Activated CD4-positive, CD25-positive, alpha-beta regulatory T cell treated with anti-CD3 and anti-CD28 coated beads, Interleukin-2, amount 50 U/mL, for 16 hours (primary cell): ENCODE results near the gene DICER1.
"Not testable (repeated sequence)": the region's sequence is repeated elsewhere in the genome, so short reads cannot be mapped to it uniquely, and the experiment has no call there.

ENCODE experiments used
- DNase-seq: peaks from one replicate; pipeline ENCODE4 v3.0.0-alpha.2; 2020; ENCODE audit warnings: low read depth, low spot score

The DICER1 gene

GRCh38 chr14:95185767-95186392 is 28.6 kb upstream of the DICER1 start:
- DNase-seq, result no peak

GRCh38 chr14:95185033-95185766 is 27.9 kb upstream of the DICER1 start:
- DNase-seq, result no peak

DNA sequence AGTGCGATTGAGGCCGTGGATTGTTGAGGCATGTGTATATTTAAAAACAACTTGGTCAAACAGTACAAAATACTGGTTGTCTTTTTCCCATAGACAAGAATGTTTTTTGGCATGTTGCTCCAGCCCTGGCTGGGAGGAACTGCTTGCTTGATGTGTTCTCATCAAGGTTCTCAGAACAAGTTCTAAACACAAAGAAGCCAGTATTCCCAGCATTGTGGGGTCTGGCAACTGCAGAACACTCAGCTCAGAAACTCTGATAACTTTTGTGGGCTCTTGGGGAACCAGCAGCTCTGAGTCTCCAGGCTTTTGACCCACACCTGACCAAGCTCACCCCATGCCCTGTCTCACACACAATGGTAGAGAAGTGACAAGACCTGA is 27.1 kb upstream of the DICER1 start:
- no peak for DNase-seq

DNA sequence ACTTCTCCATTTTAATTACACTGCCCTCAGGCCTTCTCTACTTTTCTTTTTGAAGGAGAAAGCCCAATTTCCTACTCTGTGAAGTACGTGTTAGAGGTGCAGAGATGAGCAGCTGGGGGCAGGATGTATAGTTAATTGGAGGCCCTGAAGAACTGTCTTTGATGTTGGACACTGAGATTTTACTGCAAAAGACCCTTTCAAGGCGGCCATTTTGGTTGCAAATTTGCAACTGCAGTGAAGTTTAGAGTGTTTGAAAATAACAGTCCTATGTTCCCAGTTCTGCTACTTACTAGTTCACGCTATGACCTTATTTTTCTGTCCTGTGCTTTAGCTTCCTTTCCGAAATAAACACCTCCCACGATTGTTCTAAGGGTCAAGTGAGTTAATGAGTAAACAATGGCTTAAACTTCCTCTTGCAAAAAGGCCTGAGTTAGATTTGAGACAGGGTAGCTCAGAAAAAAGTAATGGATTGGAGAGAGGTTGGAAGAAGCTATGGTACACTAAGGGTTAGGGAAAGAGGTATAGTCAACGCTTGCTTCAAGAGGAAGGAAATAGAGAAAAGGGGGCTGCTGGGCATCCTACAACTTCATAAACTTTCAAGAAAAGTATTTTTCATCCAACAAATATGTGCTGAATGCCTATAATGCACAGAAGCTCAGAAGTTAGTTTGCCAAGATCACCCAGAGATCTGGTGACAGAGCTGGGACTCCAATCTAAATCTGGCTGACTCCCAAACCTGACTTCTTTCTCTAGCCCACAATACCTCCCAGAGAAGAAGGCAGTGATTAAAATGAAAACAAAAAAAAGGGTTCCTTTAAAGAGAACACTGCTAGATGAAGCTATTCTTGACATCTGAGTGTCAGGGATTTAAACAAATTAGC is 26.4 kb upstream of the DICER1 start:
- no peak for DNase-seq

DNA sequence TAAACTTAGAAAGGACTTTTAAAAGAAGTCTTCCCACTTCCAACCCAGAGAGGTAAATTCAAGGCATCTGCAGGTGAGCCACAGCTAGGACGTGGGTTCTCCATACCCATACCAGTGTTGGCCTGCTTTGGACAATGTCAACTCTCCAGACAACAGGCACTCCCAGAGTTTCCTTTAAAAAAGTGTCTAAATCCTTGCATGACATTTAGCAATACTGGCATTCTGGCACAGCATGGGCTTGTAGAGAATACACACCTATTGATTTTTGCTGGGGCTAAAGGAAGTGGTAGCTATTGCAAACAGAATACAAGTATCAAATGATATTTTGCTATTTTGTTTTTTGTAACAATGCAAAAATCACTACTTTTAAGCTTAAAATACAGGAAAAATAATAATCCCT is 25.8 kb upstream of the DICER1 start:
- no peak for DNase-seq

DNA sequence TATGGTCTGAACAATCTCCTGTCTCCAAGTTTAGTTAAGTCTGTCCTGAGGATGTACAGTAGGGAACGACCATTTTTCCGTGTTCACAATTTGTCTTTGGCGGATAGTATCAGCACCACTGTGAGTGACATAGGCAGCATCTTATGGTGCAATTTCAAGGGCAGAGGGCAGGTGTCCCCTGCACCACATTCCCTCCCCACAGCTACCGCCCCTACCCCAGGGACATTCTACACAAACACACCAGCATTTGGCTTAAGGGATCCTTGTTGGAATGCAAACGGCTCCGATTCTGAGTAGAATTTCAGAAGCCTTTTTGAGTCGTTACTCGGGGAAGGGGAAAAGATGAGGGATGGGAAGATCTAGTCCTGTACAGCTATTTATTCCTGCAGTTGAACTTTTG is 25.1 kb upstream of the DICER1 start:
- DNase-seq, result no peak

- no peak for DNase-seq
Observed at GRCh38 chr14:95180966-95181741, 23.8 kb upstream of the DICER1 start.

DNA sequence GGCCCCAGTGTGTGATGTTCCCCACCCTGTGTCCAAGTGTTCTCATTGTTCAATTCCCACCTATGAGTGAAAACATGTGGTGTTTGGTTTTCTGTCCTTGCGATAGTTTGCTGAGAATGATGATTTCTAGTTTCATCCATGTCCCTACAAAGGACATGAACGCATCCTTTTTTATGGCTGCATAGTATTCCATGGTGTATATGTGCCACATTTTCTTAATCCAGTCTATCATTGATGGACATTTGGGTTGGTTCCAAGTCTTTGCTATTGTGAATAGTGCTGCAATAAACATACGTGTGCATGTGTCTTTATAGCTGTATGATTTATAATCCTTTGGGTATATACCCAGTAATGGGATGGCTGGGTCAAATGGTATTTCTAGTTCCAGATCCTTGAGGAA is 18.3 kb upstream of the DICER1 start:
- DNase-seq, result not testable (repeated sequence)

DNA sequence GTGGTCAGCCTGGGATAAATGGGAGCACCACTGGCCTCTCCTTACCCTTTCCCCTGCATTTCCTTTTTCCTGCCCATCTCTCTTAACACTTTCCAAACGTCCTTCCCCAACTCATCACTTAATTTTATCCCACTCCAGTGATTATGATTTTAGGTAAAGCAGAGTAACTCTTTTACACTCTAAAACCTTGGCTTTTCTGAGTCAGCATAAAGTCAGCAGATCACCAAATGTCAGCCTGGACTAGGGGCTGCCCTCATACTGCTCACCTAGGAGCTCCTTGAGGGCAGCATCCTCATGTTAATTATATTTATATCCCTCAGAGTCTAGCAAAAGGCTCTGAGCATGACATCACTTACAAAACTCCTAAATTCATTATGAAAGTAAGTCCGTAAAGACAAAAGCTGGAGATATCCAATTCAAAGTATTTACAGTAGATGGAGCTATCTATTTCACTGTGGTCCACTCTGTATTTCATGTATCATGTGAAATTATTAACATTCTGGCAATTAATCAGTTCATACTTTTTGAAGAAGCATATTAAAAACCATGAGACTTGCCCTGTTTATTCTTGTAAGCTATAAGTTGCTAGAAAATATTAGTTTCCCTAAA is 17.0 kb upstream of the DICER1 start:
- no peak for DNase-seq

GRCh38 chr14:95173518-95173917 is 16.2 kb upstream of the DICER1 start:
- no peak for DNase-seq

GRCh38 chr14:95167177-95167576 is 9.8 kb upstream of the DICER1 start:
- DNase-seq, result no peak

DNA sequence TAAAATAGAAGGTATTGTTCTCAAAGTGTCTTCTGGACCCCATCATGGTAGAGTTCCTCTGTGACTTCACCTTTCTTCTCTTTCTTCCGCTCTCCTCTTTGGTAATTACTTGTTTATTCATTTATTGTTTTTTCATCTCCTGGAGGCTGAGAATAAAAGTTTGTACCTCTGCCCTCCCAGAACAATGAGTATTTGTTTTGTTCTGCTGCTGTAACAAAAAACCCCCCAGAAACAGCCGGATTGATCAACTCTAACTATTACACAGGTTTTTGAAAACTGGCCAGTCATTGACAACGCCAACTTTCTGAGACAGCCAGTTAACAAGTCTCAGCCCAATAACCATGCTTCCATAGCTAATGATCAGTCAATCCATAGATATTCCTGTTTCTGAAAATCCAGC is 8.2 kb upstream of the DICER1 start:
- DNase-seq, result no peak

- no peak for DNase-seq
Observed at GRCh38 chr14:95164506-95164905, 7.2 kb upstream of the DICER1 start.

DNA sequence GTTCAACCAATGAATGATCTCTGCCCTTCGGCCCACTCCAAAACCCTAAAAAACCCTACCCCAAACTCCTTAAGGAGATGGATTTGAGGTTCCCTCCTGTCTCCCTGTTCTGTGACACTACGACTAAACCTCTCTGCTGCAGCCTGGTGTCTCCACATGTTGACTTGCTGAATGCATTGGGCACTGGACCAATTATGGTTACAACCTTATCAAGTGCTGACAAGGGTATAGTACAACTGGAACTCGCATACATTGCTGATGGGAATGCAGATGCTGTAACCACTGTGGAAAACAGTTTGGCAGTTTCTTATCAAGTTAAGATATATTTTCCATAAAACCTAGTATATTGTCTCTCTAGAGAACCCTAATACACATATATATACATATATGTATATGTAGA is 6.3 kb upstream of the DICER1 start:
- no peak for DNase-seq

- no peak for DNase-seq
Observed at GRCh38 chr14:95163132-95163531, 5.8 kb upstream of the DICER1 start.

DNA sequence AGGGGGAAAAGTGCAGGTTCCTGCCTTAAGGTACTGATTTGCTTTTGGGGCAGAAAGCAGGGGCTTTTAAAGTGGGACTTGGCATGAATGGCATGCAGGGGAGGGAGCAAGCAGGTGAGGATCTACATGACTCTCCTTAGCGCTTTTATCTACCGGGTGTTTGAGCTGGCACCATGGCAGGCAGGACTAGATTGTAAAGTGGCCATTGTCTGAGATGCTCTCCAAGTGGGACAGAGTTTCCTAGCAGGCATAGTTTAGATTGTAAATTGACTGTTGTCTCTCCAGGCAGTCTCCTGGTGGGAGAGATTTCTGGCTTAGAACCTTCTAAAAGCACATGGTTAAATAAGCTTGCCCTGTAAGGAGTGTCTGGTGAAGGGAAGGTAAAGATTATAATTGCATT is 5.3 kb upstream of the DICER1 start:
- no peak for DNase-seq

GRCh38 chr14:95157048-95157326 is 342 bp downstream of the DICER1 start:
- no peak for DNase-seq

GRCh38 chr14:95156161-95157047 is 925 bp downstream of the DICER1 start:
- DNase-seq, result no peak

GRCh38 chr14:95155045-95155444 is 2.3 kb downstream of the DICER1 start:
- no peak for DNase-seq

DNA sequence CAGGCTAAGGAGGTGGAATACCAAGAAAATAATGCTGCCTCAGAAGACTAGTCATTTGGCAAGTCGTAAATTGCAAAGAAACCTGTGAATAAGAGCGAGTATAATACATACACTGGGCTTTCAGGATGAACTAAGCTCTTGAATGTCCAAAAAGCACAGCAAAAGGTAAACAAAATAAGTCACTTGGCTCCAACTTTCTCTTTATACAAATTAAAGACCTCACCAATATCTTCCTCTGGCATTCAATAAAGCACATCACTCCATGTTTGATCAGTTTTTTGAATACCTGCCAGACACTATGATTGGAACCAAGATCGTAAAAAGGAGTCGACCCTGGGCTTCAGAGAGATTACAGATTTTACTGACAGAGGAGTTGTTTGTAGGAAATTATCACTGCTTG is 3.5 kb downstream of the DICER1 start:
- DNase-seq, result no peak

- DNase-seq, result no peak
Observed at GRCh38 chr14:95151561-95151960, 5.8 kb downstream of the DICER1 start.
